LoVo (cell line): ENCODE data around the gene SAMD14.

ENCODE experiments used
- DNase-seq: peaks from one replicate; pipeline ENCODE4 v3.0.0-alpha.2; 2016; ENCODE audit warnings: low spot score

SAMD14 gene

GRCh38 chr17:50096092-50096491 is 33.9 kb downstream of the SAMD14 start:
- DNase-seq: no peak

DNA sequence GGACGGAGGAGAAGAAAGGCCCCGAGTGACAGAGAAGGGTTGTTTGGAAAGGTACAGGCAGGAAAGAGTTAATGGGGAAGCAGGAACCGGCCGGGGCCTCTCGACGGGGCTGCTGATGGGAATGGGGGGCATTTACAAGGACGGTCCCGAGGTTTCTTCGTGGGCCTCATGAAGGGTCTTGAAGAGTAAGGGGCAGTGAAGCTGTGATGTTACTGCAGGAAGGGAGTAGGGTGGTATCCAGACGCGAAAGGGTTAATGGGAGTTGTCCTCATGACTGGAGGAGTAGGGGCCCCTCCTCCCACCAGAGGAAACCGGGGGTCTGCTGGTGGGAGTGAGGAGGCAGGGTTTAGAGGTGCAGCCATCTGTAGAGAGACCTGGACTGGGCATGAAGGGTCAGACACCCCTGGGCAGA is 34.3 kb downstream of the SAMD14 start:
- DNase-seq: no peak

DNA sequence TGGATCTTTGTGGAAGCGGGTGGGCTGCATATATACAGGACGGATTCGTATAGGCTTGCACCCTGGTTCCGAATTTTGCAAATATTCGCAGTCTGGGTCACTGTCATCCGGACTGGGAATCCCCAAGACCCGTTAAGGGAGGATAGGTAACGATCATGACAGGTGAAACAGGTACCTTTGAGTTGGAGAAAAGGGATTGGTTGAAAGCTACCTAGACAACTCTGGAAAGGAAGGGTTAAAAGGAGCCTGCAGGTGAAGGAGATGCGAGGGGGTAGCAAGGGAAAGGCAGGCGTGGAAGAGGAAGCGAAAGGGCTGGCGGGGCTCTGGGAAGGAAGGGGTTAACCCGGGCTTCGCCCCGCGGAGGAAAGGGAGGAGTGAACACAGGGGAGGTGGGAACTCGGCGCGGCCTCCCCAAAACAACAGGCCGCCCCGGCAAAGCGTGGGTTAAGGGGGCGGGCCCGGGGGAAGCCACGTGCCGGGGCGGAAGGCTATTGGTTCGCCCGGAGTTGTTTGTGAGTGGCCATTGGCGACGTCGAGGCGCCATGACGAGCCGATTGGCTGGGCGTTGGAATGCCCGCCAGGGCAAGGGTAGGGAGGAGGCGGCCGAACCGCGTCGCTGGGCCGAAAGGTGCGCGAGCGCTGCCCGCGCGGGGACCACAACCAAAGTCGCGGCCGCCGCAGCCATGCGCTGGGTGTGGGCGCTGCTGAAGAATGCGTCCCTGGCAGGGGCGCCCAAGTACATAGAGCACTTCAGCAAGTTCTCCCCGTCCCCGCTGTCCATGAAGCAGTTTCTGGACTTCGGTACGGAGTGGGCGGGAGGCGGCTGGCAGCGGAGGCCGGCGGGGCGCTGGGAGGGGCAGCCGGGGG is 35.0 kb downstream of the SAMD14 start, which contains the start of gene PDK2:
Gene PDK2 (plus strand): TSS at position 599 of the 867 bp plus-strand sequence. CDS start 85 bp downstream, at position 684.
- peak; percentile 95 for DNase-seq

DNA sequence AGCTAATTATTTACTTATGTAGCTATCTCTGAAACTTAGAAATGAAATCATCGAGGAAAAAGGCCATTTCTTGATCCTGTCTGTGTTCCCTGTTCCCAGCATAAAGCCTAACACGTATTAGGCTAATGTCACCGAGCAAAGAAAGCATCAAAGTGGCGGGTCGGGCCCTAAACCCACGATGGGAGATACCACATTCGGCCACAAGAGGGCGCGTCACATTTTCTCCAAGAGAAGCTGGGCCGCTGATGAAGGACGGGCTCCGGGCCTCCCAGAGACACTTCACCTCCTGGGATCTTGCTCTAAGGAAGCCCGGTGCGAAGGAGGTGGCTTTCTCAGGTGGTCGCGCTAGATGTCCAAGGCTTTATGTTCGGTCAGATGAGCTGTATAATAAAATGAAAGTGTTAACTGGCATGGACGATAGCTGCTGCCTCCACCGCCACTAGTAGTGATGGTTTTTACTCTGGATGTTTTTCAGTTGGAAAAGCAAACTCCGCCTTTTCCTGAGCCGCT is 35.7 kb downstream of the SAMD14 start:
- peak; percentile 87 for DNase-seq

DNA sequence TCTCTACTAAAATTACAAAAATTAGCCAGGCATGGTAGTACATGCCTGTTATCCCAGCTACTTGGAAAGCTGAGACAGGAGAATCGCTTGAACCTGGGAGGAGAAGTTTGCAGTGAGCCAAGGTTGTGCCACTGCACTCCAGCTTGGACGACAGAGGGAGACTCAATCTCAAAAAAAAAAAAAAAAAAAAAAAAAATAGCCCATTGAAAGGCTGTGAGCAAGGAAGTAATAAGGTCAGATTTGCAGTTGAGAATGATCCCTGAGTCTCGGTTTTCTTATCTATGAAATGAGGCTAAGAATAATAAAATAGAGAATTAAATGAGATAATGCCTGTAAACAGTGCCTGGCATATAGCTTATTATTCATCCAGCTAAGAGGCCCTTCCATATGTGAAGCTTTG is 36.2 kb downstream of the SAMD14 start:
- DNase-seq: no peak

GRCh38 chr17:50093246-50093645 is 36.7 kb downstream of the SAMD14 start:
- DNase-seq: no peak

DNA sequence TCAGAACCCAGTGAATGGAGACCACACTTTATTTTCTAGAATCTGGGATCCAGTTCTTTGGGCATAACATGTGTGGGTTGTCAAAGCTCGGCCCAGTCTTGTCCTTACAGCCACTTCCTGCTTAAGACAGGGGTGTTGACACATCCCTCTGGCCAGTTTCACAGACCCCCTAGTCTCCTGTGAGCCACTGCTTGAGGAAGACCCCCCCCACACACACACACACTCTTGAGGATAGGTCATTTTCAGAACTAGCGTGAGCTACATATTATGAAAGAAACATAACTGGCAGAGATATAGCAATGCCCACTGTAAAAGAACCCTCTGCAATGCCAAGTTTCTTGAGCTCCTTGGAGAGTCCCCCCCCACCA is 38.1 kb downstream of the SAMD14 start:
- no peak for DNase-seq

DNA sequence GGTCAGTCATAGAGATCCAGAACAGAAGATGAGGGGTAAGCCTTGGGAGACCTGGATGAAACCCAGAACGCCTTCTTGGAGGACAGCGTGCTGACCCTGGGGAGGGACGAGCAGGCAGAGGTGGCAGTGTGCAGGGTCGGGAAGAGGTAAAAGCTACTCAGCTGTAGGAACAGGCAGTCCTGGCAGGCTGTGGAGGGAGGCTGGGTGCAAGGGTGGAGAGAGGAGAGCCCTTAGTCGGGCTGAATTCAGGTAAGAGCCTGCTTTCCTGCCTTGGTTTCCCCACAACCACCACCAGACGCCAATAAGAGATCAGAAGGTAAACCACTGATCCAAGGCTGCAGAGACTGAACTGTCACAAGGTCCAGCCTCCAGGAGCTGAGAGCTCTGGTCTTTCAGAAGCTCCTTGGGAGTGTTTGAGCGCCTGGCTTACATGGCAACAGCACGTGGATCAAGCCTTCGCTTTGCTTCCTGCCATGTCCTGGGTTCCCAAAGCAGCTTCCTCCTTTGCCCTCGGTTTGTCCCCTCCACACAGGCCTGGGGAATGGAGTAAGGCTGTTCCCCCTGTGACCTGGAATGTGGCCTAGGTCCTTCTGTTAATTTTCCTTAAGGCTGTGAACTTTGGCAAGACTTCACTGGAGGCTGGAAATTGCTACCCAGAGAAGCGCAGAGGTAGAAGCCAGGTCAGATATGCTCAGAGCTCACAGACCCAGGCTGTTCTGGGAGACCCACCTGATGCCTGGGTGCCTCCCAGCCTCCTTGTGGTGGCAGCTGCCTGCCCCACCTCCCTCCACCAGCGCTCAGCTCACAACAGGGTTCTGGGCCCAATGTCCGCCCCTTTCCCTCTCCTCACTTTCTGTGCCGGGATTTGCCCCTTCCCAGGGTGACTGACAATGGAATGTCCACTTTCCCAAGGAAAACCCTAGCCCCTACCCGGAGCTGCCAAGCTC is 38.7 kb downstream of the SAMD14 start:
- DNase-seq: no peak

GRCh38 chr17:50090071-50090470 is 39.9 kb downstream of the SAMD14 start:
- DNase-seq: no peak

- no peak for DNase-seq
Observed at GRCh38 chr17:50088952-50089825, 40.8 kb downstream of the SAMD14 start.

GRCh38 chr17:50087912-50088405 is 42.0 kb downstream of the SAMD14 start:
- DNase-seq: no peak

GRCh38 chr17:50087246-50087911 is 42.6 kb downstream of the SAMD14 start:
- peak; percentile 45 for DNase-seq

DNA sequence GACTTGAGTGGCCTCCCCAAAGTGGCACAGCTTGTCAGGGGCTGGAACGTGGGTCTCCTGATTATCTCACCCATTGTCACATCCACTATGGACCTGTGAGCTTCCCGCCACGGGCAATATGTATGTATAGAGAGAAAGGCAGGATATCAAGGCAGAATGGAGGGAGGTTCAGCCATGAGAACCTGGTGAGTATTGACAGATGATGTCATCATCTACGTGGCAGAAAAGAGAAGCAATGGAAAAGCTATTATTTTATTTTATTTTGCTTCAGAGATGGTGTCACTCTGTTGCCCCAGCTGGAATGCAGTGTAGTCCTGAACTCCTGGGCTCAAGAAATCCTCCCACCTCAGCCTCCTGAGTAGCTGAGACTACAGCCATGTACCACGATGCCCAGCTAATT is 48.2 kb downstream of the SAMD14 start:
- DNase-seq: no peak

GRCh38 chr17:50080827-50081226 is 49.1 kb downstream of the SAMD14 start:
- DNase-seq: no peak

DNA sequence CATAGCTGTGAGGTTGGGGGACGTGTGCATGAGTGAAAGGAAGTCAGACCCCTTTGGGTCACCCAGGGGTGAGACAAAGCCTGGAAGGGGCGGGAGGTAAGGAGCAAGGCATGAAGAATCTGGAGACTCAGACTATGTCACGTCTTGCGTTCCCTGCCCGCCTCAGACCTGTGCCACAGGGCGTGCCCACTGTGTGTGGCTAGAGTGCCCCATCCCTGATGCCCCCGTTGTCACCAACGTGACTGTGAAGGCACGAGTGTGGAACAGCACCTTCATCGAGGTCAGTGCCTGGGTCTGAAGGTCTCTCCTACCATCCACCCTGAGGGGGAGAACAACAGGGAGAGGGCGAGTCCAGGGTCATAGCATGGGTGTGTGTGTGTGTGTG is 49.9 kb downstream of the SAMD14 start:
- DNase-seq: no peak

- DNase-seq: no peak
Observed at GRCh38 chr17:50079334-50080095, 50.4 kb downstream of the SAMD14 start.

DNA sequence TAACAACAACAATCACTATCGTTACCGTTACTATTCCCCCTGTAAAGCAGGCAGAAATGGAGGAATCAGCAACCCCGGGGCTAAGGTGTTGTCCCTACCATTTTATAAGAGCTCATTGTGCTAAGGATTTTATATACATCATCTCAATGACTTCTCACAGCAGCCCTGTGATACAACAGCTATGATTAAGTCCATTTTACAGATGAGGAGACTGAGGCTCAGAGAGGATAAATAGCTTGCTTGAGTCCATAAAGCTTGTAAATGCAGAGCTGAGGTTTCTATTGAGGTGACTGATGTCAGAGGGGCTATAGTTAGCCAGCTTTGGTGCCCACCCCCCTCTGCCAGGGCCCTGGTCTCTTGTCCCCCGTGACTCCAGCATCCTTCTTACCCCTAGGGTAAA is 51.5 kb downstream of the SAMD14 start:
- DNase-seq: no peak

- DNase-seq: no peak
Observed at GRCh38 chr17:50076591-50077235, 53.2 kb downstream of the SAMD14 start.

DNA sequence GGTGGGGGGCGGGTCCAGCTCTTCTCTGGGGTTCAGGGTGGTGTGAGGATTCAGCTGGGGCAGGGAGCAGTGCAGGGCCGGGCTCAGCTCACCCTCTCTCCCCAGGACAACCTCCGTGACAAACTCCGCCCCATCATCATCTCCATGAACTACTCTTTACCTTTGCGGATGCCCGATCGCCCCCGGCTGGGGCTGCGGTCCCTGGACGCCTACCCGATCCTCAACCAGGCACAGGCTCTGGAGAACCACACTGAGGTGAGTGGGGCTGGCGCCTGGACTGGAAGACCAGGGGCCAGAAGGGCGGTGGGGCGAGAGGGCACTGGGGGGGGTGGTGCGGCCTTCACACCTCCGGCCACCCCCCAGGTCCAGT is 53.8 kb downstream of the SAMD14 start:
- no peak for DNase-seq
